ENCODE measurements around the gene C10orf90.

DNA sequence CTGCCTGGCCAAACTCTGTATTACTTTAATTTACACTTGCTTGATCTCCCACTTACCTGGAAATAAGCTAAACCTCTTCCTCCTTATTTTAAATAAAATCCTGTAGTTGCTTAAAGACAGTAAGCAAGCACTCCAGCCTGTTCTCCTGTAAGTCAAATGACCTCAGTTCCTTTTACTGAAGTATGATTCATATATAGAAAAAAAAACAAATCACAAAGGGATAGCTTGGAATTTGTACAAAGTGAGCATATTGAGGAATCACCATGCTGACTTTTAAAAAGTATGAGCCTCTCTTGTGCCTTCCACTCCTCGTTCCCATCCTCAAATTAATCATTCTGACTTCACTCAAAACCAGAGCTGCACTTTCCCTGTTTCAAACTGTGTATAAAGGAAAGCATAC lies 52.0 kb downstream of the C10orf90 start:
- TF ChIP-seq CTCF (IDR thresholded peaks at IDR 0.05) (no peak), EZH2phosphoT487 (IDR thresholded peaks at IDR 0.05) (no peak), EZH2 (IDR thresholded peaks at IDR 0.05) (no peak)

Measured in neural progenitor cell (in vitro differentiated cells).